Pons (tissue), 1 donor: ENCODE measurements around the gene MTR.
A peak's percentile ranks its signal among the peaks of the same experiment; 100 is the strongest.
"Not testable (repeated sequence)": the region's sequence is repeated elsewhere in the genome, so short reads cannot be mapped to it uniquely, and the experiment has no call there.

Source experiments
- DNase-seq: peaks from one replicate; pipeline ENCODE4 v3.0.0-alpha.2; 2016; ENCODE audit warnings: low spot score

The MTR gene

GRCh38 chr1:236833575-236833974 is 38.5 kb downstream of the MTR start:
- no peak for DNase-seq

- no peak for DNase-seq
Observed at GRCh38 chr1:236834876-236835275, 39.8 kb downstream of the MTR start.

GRCh38 chr1:236835491-236835890 is 40.4 kb downstream of the MTR start:
- no peak for DNase-seq

- DNase-seq: no peak
Observed at GRCh38 chr1:236836157-236836556, 41.1 kb downstream of the MTR start.

- DNase-seq: no peak
Observed at GRCh38 chr1:236837115-236837514, 42.0 kb downstream of the MTR start.

GRCh38 chr1:236837897-236838296 is 42.8 kb downstream of the MTR start:
- DNase-seq: no peak

- no peak for DNase-seq
Observed at GRCh38 chr1:236841341-236841740, 46.2 kb downstream of the MTR start.

- DNase-seq: no peak
Observed at GRCh38 chr1:236844499-236845271, 49.6 kb downstream of the MTR start.

- DNase-seq: no peak
Observed at GRCh38 chr1:236845830-236846229, 50.7 kb downstream of the MTR start.

- DNase-seq: no peak
Observed at GRCh38 chr1:236848274-236848923, 53.3 kb downstream of the MTR start.

GRCh38 chr1:236850077-236850979 is 55.2 kb downstream of the MTR start:
- no peak for DNase-seq

GRCh38 chr1:236851871-236852270 is 56.8 kb downstream of the MTR start:
- no peak for DNase-seq

- no peak for DNase-seq
Observed at GRCh38 chr1:236853921-236854604, 59.0 kb downstream of the MTR start.

- no peak for DNase-seq
Observed at GRCh38 chr1:236854605-236854983, 59.5 kb downstream of the MTR start.

GRCh38 chr1:236856649-236857048 is 61.6 kb downstream of the MTR start:
- not testable (repeated sequence) for DNase-seq

GRCh38 chr1:236858165-236858564 is 63.1 kb downstream of the MTR start:
- DNase-seq: no peak

- no peak for DNase-seq
Observed at GRCh38 chr1:236860101-236860500, 65.0 kb downstream of the MTR start.

- no peak for DNase-seq
Observed at GRCh38 chr1:236860674-236861073, 65.6 kb downstream of the MTR start.

GRCh38 chr1:236861560-236862218 is 66.6 kb downstream of the MTR start:
- DNase-seq: no peak

GRCh38 chr1:236862219-236862591 is 67.1 kb downstream of the MTR start:
- DNase-seq: no peak

- peak; percentile 41 for DNase-seq
Observed at GRCh38 chr1:236862615-236863211, 67.6 kb downstream of the MTR start.
